ENCODE results near the gene TGFB2. TPM values are rescaled to one million over a fixed set of nuclear protein-coding genes. Genes with fewer than 3 reads are reported as not detected.

Gene TGFB2
- polyA plus RNA-seq, 2 of the 4 experiments (the other 2 are of a cell fraction): 29.7 to 65.8 TPM

- WGBS (ENCODE audit: missing lambda C conversion rate): 23% methylated on average over 2 of the region's 2 CpGs
- Histone ChIP-seq H3K4me1 (peaks cover 47% of the 10 kb centered on the region), H3K4me2 (peak overlapping the region; percentile 47), H3K4me3 (no peak overlapping the region), H3K9me3 (no peaks in the 10 kb centered on the region), H3K27ac (peak overlapping the region; percentile 63 to 71)
- POLR2A ChIA-PET: interaction anchor here (0.6 to 1.8 kb wide), 2 partner anchors 9 to 1034 kb away, joined by 3 to 9 read pairs; partner anchors contain the start of gene TGFB2
- CTCF ChIA-PET: interaction anchor here (0.6 to 2.3 kb wide), 6 partner anchors 478 to 1477 kb away, joined by 3 to 12 read pairs (median 4); no protein-coding TSS in a partner anchor
- ATAC-seq (peak; percentile 62 to 86; a peak in 5 of 6 replicates), FAIRE-seq (no peak), DNase-seq (ENCODE audit: low read depth in 1 of 2, low spot score in 1 of 2) (peak in 1 of 2 experiments; percentile 73)
- TF ChIP-seq EHMT2 (IDR thresholded peaks at IDR 0.05; ENCODE audit: low read depth): no peak
- no peak for TF ChIP-seq CHD2 (IDR thresholded peaks at IDR 0.05; ENCODE audit: low read length, partially characterized antibody)
- TF ChIP-seq MAZ (IDR thresholded peaks at IDR 0.05; ENCODE audit: borderline replicate concordance, low read depth, low read length): no peak
- TF ChIP-seq CBX8 (IDR thresholded peaks at IDR 0.05): no peak
- no peak for TF ChIP-seq ZC3H11A (IDR thresholded peaks at IDR 0.05)
- TF ChIP-seq JUN (IDR thresholded peaks at IDR 0.05): peak in 1 of 2 experiments; percentile 41; a peak in 1 of 5 replicates
- no peak for TF ChIP-seq EHF (CRISPR knock-in tag; IDR thresholded peaks at IDR 0.05)
- TF ChIP-seq EP300 (IDR thresholded peaks at IDR 0.05): peak; percentile 34 to 49; a peak in 2 of 5 replicates
- TF ChIP-seq PBX3 (IDR thresholded peaks at IDR 0.05): no peak
- TF ChIP-seq FOSL2 (IDR thresholded peaks at IDR 0.05): peak; percentile 10; the same call in 1 of the 2 replicates
- no peak for TF ChIP-seq FOSL2 (CRISPR knock-in tag; IDR thresholded peaks at IDR 0.05)
- peak; percentile 67 for TF ChIP-seq GATA3 (IDR thresholded peaks at IDR 0.05; ENCODE audit: borderline replicate concordance)
- no peak for TF ChIP-seq TP53 (CRISPR knock-in tag; IDR thresholded peaks at IDR 0.05)
- TF ChIP-seq JUNB (IDR thresholded peaks at IDR 0.05): peak; percentile 45; the same call in 1 of the 2 replicates
- no peak for TF ChIP-seq ESRRA (IDR thresholded peaks at IDR 0.05; ENCODE audit: borderline replicate concordance, low read length)
- no peak for TF ChIP-seq FOXS1 (CRISPR knock-in tag; IDR thresholded peaks at IDR 0.05)
Measured at GRCh38 chr1:218336328-218336727, 8.8 kb upstream of the TGFB2 start.

GRCh38 chr1:218339267-218339831 is 5.8 kb upstream of the TGFB2 start:
- TF ChIP-seq RAD21 (conservative IDR thresholded peaks at IDR 0.05 in 1 of 2, IDR thresholded peaks at IDR 0.05 in 1 of 2) (peak; percentile 86 to 88), CTCF (IDR thresholded peaks at IDR 0.05) (peak; percentile 85), HEYL (CRISPR knock-in tag; IDR thresholded peaks at IDR 0.05) (no peak), HMGXB4 (CRISPR knock-in tag; IDR thresholded peaks at IDR 0.05; ENCODE audit: borderline replicate concordance) (no peak), E2F6 (IDR thresholded peaks at IDR 0.05; ENCODE audit: borderline replicate concordance, low read depth) (no peak), MAX (IDR thresholded peaks at IDR 0.05) (0 out of 2 replicates have a peak, but pooled peaks have one; percentile 14), SMC3 (IDR thresholded peaks at IDR 0.05) (peak; percentile 84)
- Histone ChIP-seq H3K9me3 (no peaks in the 10 kb centered on the region), H3K4me1 (peaks cover 50% of the 10 kb centered on the region), H3K27ac (peak overlapping the region; percentile 53 to 79), H3K4me2 (peak overlapping the region; percentile 15), H3K4me3 (no peak overlapping the region)
- 0% methylated on average over 1 of the region's 1 CpG for WGBS (ENCODE audit: missing lambda C conversion rate)
- POLR2A ChIA-PET: no interaction called here
- no peak for ATAC-seq
- peak in 1 of 2 experiments; percentile 58 for DNase-seq (ENCODE audit: low read depth in 1 of 2, low spot score in 1 of 2)
- peak; percentile 93 for FAIRE-seq
- CTCF ChIA-PET: interaction anchor here (0.9 to 1.6 kb wide), 9 partner anchors 27 to 1475 kb away, joined by 3 to 7 read pairs (median 4); no protein-coding TSS in a partner anchor
